HEK293 (cell line): ENCODE data around the gene DDX51.

Experiments
- CTCF ChIA-PET: fragments of 350-600 bp; formaldehyde crosslinking; extraction: SDS; loops from one replicate; lab custom pipeline; 2021; ENCODE audit warnings: antibody characterized with exemption; lab: Yijun Ruan, JAX
- POLR2A ChIA-PET: fragments of 300-600 bp; formaldehyde crosslinking; extraction: SDS; loops from one replicate; lab custom pipeline; 2020; ENCODE audit warnings: antibody characterized with exemption, inconsistent platforms; lab: Yijun Ruan, JAX
- H3K27ac ChIP-seq: fragments of 200-500 bp; sonication (Bioruptor generic); 2 replicates; pipeline ENCODE4 v1.5.1; 2014; ENCODE audit warnings: low read depth, low read length, control low read depth, inconsistent platforms; ENCODE audit errors: extremely low read depth
- H3K36me3 ChIP-seq, 2 experiments: fragments of 200-500 bp in 1 of 2; sonication (Bioruptor generic) in 1 of 2; 1 replicate in 1 of 2; 2 replicates in 1 of 2; pipeline ENCODE4 v1.5.1; 2014 to 2017; ENCODE audit warnings: inconsistent platforms in 2 of 2, low read length in 2 of 2; ENCODE audit not compliant: control insufficient read depth in 2 of 2, insufficient read depth in 1 of 2
- H3K4me1 ChIP-seq: fragments of 200-500 bp; sonication (Bioruptor generic); 2 replicates; pipeline ENCODE4 v1.5.1; 2014; ENCODE audit warnings: mild to moderate bottlenecking, low read length, inconsistent platforms; ENCODE audit not compliant: control insufficient read depth, insufficient read depth
- H3K4me3 ChIP-seq: 2 replicates; pipeline ENCODE4 v1.5.1; 2011; ENCODE audit warnings: low read depth, mild to moderate bottlenecking, control low read depth, low read length, moderate library complexity
- H3K9me3 ChIP-seq: fragments of 200-500 bp; sonication (Bioruptor generic); 2 replicates; pipeline ENCODE4 v1.5.1; 2014; ENCODE audit warnings: low read depth, low read length, inconsistent platforms; ENCODE audit not compliant: control insufficient read depth, insufficient read depth
- GLI2 ChIP-seq: fragments of 450-650 bp; formaldehyde crosslinking; IDR thresholded peaks from 2 replicates; pipeline ENCODE4; 2017; ENCODE audit warnings: missing biosample characterization, missing genetic modification characterization, low read depth, borderline replicate concordance
- GLIS1 ChIP-seq: fragments of 450-650 bp; formaldehyde crosslinking; IDR thresholded peaks from 2 replicates; pipeline ENCODE4 v1.5.1; 2016; ENCODE audit warnings: missing biosample characterization, missing genetic modification characterization
- KLF9 ChIP-seq: fragments of 450-650 bp; formaldehyde crosslinking; IDR thresholded peaks from 2 replicates; pipeline ENCODE4 v1.5.1; 2016; ENCODE audit warnings: missing biosample characterization, missing genetic modification characterization, low read depth
- SETDB1 ChIP-seq: IDR thresholded peaks from one replicate; pipeline ENCODE4 v1.6.1; 2017; ENCODE audit warnings: mild to moderate bottlenecking, low read length, moderate library complexity, mixed read lengths; ENCODE audit not compliant: insufficient read length
- WT1 ChIP-seq: fragments of 450-650 bp; formaldehyde crosslinking; IDR thresholded peaks from 2 replicates; pipeline ENCODE4 v1.5.1; 2016; ENCODE audit warnings: missing biosample characterization, missing genetic modification characterization
- ZBTB7A ChIP-seq: fragments of 450-650 bp; formaldehyde crosslinking; IDR thresholded peaks from 2 replicates; pipeline ENCODE4 v1.5.1; 2016; ENCODE audit warnings: low read depth, missing biosample characterization, missing genetic modification characterization
- ZNF133 ChIP-seq: fragments of 450-650 bp; formaldehyde crosslinking; IDR thresholded peaks from 2 replicates; pipeline ENCODE4 v1.5.1; 2016; ENCODE audit warnings: missing biosample characterization, missing genetic modification characterization
- ZNF341 ChIP-seq: fragments of 450-650 bp; formaldehyde crosslinking; IDR thresholded peaks from 2 replicates; pipeline ENCODE4; 2016; ENCODE audit warnings: low read depth, missing biosample characterization, missing genetic modification characterization
- ZNF596 ChIP-seq: fragments of 450-650 bp; IDR thresholded peaks from 2 replicates; pipeline ENCODE4 v1.5.0; 2018; ENCODE audit warnings: missing biosample characterization, mild to moderate bottlenecking, missing genetic modification characterization, moderate library complexity
- ZNF600 ChIP-seq: fragments of 450-650 bp; formaldehyde crosslinking; IDR thresholded peaks from 2 replicates; pipeline ENCODE4 v1.5.1; 2016; ENCODE audit warnings: missing biosample characterization, missing genetic modification characterization
- TF ChIP-seq, protein P1 (sequence below): fragments of 450-650 bp; formaldehyde crosslinking; IDR thresholded peaks from 2 replicates; pipeline ENCODE4 v1.5.1; 2016; ENCODE audit warnings: missing biosample characterization, missing genetic modification characterization
- TF ChIP-seq, protein P2 (sequence below): fragments of 450-650 bp; formaldehyde crosslinking; IDR thresholded peaks from 2 replicates; pipeline ENCODE4 v1.5.1; 2017; ENCODE audit warnings: missing biosample characterization, mild to moderate bottlenecking, missing genetic modification characterization, moderate library complexity

The DDX51 gene

DNA sequence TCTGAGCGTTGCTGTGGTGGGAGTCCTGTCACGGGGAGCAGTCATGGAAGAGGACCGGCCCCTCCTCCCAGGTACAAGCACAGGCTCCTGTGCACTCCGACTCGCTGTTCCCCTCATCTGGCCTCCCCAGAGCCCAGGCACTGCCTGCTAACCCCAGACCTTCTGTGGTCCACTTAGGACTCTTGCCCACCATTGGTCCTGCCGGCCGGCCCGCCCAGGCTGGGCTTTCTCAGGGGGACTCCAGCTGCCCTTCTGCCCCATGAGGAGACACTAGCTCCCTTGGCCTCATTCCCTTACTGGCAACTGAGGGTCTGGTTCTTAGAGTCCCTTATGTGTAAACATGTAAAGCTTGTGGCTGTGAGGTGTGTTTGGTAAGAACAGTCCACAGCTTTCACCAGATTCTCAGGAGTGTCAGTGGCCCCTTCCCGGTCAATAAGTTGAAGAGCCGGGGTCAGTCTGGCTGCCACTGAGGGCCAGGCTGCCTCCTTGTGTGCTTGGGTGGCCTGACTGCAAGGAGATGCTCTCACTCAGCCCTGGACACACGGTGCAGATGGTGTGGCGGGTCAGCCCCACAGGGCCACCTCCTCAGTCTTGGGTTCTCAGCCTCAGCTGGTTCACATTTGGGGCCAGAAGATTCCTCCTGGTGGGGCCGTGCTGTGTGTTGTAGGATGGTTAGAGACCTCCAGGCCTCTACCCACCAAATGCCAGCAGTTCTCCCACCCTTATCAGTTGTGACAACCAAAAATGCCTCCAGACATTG lies 43.6 kb downstream of the DDX51 start:
- ChIA-PET POLR2A (no interaction called here), CTCF (no interaction called here)
- TF ChIP-seq KLF9 (tag by site-specific recombination): no peak
- TF ChIP-seq ZNF341 (tag by site-specific recombination): no peak
- TF ChIP-seq, protein P1, sequence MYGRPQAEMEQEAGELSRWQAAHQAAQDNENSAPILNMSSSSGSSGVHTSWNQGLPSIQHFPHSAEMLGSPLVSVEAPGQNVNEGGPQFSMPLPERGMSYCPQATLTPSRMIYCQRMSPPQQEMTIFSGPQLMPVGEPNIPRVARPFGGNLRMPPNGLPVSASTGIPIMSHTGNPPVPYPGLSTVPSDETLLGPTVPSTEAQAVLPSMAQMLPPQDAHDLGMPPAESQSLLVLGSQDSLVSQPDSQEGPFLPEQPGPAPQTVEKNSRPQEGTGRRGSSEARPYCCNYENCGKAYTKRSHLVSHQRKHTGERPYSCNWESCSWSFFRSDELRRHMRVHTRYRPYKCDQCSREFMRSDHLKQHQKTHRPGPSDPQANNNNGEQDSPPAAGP (tag by site-specific recombination): no peak
- TF ChIP-seq GLI2 (tag by site-specific recombination): no peak
- no peak for TF ChIP-seq ZNF133
- TF ChIP-seq ZBTB7A (tag by site-specific recombination): no peak
- H3K36me3 ChIP-seq: peaks cover under 1 to 51% of the 10 kb centered on the region in 2 experiments; a peak in 2 of 3 replicates
- no peaks in the 10 kb centered on the region for H3K9me3 ChIP-seq
- H3K4me1 ChIP-seq: no peaks in the 10 kb centered on the region
- no peak overlapping the region for H3K4me3 ChIP-seq
- no peak overlapping the region for H3K27ac ChIP-seq

DNA sequence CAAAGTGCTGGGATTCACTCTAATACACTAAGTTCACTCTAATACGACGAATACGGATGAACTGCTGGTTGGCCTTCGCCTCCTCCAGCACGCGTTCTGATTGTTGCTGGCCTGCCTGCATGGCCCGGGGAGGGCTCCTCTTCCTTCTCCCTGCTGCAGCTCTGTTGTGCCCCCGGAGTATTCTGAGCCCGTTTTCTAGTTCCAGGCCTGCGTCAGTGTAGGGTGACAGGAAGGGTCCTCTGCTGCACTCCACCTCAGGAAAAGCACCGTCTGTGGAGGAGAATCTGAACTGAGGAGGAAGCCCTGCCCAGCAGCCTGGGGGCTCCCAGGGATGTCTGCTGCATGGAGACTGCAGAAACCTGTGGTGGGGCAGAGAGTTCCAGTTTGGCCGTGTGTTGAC lies 44.4 kb downstream of the DDX51 start:
- no peaks in the 10 kb centered on the region for H3K9me3 ChIP-seq
- TF ChIP-seq, protein P2, sequence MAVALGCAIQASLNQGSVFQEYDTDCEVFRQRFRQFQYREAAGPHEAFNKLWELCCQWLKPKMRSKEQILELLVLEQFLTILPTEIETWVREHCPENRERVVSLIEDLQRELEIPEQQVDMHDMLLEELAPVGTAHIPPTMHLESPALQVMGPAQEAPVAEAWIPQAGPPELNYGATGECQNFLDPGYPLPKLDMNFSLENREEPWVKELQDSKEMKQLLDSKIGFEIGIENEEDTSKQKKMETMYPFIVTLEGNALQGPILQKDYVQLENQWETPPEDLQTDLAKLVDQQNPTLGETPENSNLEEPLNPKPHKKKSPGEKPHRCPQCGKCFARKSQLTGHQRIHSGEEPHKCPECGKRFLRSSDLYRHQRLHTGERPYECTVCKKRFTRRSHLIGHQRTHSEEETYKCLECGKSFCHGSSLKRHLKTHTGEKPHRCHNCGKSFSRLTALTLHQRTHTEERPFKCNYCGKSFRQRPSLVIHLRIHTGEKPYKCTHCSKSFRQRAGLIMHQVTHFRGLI (tag by site-specific recombination): peak; percentile 84
- TF ChIP-seq ZNF596: no peak
- H3K27ac ChIP-seq: no peak overlapping the region
- H3K36me3 ChIP-seq: peaks cover 0 to 45% of the 10 kb centered on the region in 2 experiments; a peak in 2 of 3 replicates
- no peaks in the 10 kb centered on the region for H3K4me1 ChIP-seq
- CTCF ChIA-PET: no interaction called here
- POLR2A ChIA-PET: no interaction called here
- H3K4me3 ChIP-seq: no peak overlapping the region

DNA sequence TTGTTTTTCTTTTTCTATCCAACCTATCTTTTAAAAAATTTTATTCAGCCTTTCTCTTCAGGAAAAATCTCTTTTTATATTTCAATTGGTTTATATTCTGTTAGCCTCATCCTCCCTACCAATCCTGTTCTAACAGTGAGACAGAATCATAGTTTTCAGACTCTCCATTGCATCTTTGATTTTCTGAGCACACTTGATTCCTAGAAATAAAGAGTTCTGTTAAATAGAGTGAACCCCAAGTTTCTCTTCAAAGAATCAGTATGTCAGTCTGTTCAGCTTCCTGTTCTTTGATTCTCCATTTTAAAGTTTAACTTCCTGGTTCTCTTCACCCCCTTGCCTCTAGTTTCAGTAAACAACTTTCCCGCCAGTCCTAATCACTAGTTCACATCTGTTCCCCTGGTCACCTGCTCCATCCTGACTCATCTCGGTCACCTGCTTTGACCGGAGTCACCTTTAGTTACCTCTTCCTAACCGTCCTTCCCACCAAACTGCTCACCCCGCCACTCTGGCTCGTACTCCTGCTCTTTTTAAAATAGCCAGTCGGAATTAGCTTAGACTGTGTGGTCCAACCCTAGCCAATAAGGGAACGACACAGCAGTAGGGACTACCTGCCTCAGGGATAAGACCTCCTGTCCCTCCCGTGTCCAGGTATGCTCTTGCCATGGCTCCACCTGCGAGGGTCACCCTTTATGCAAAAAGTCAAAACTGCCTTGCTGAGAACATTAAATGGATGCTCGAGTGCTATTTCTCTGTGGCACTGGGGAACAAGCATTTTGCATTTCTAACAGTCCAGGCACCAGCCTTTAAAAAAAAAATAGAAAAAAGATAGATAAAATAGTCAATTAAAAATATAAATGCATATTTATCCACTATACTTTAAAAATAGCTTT lies 48.4 kb downstream of the DDX51 start:
- Histone ChIP-seq H3K27ac (no peak overlapping the region), H3K36me3 (peaks cover 9 to 51% of the 10 kb centered on the region in 2 experiments), H3K4me1 (no peaks in the 10 kb centered on the region), H3K4me3 (no peak overlapping the region), H3K9me3 (no peaks in the 10 kb centered on the region)
- TF ChIP-seq SETDB1: peak; percentile 48
- TF ChIP-seq GLIS1 (tag by site-specific recombination): no peak
- TF ChIP-seq ZNF600 (tag by site-specific recombination): no peak
- ChIA-PET CTCF (no interaction called here), POLR2A (interaction anchor here (0.6 kb wide), 1 partner anchor 65 kb away, joined by 3 read pairs; no protein-coding TSS in a partner anchor)

DNA sequence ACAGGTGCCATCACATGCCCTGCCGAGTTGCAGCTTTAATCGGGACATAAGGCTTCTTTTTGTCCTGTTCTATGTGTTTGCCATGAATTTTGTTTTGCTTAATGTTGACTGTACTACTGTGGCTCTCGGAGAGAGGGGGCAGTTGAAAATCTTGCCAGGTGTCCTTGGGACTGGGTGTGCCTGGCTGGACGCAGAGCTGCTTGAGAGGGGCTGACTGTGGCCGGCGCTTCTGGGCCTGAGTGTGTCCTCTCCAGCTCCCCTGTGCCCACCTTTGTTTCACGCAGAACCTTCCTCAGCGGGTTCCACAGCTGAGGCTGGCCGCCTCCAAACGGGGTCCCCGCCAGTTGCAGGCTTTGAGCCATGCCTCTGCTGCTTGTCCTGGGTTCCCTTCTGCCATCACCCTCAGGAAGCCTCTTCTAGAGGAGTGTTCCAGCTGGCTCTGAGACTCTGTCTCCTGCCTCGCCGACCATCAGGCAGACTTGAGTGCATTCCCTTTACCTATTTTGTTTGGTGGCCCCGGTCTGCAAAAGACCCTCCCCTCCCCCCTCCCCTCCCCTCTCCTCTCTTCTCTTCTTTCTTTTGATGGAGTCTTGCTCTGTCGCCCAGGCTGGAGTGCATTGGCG lies 49.7 kb downstream of the DDX51 start:
- TF ChIP-seq WT1 (tag by site-specific recombination) (no peak), ZBTB7A (tag by site-specific recombination) (no peak)
- Histone ChIP-seq H3K4me3 (no peak overlapping the region), H3K9me3 (no peaks in the 10 kb centered on the region), H3K4me1 (no peaks in the 10 kb centered on the region), H3K27ac (no peak overlapping the region), H3K36me3 (peaks cover 15 to 46% of the 10 kb centered on the region in 2 experiments)
- ChIA-PET CTCF (no interaction called here), POLR2A (no interaction called here)
